C4-2B (cell line): Measurements from ENCODE around the gene TRAPPC10.

ENCODE experiments used
- ZFX ChIP-seq: fragments of 450-650 bp; IDR thresholded peaks from 2 replicates; pipeline ENCODE4 v1.6.1; 2017
- TF ChIP-seq, protein P1 (sequence below): fragments of 450-650 bp; conservative IDR thresholded peaks from 2 replicates; pipeline ENCODE4 v1.5.1; 2017; ENCODE audit warnings: mild to moderate bottlenecking

DNA sequence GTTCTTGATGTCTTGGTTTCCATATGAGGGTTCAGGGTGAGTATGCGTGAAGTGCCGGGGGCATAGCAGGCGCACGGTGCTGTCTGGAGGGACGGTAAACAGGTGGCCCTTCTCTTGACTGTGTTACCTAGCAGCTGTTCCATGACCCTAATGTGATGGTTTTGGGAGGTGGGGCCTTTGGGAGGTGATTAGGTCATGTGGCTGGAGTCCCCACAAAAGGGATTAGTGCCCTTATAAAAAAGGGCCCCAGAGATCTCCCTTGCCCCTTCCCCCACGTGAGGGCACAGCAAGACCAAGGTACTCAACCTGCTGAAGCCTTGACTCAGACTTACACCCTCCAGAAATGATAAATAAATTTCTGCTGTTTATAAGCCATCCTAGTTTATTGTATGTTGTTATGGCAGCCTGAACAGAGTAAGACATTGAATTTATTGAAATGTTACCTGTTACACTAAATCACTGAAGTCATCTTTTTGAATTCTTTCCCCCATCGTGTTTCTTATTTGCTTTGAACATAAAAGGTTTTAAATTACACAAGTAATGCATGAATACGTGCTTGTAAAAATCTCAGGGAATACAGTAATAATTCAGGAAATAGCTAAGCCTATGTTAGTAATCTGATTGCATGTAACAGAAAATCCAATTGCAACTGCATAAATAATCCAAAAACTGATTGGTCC, 15.6 kb downstream of the TRAPPC10 start:
- TF ChIP-seq, protein P1, sequence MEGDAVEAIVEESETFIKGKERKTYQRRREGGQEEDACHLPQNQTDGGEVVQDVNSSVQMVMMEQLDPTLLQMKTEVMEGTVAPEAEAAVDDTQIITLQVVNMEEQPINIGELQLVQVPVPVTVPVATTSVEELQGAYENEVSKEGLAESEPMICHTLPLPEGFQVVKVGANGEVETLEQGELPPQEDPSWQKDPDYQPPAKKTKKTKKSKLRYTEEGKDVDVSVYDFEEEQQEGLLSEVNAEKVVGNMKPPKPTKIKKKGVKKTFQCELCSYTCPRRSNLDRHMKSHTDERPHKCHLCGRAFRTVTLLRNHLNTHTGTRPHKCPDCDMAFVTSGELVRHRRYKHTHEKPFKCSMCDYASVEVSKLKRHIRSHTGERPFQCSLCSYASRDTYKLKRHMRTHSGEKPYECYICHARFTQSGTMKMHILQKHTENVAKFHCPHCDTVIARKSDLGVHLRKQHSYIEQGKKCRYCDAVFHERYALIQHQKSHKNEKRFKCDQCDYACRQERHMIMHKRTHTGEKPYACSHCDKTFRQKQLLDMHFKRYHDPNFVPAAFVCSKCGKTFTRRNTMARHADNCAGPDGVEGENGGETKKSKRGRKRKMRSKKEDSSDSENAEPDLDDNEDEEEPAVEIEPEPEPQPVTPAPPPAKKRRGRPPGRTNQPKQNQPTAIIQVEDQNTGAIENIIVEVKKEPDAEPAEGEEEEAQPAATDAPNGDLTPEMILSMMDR, result no peak
- TF ChIP-seq ZFX, result no peak
